Esophagus muscularis mucosa (tissue), 3 donors: ENCODE measurements around the gene BLOC1S3.

ENCODE experiments used
- CTCF ChIP-seq, 3 experiments: fragments of 200-600 bp in 2 of 3; fragments of 450-650 bp in 1 of 3; sonication (generic) in 2 of 3; IDR thresholded peaks; one replicate each; pipeline ENCODE4 v1.5.1; 2017 to 2019; ENCODE audit warnings: antibody characterized with exemption in 3 of 3, mild to moderate bottlenecking in 2 of 3, moderate library complexity in 1 of 3
- POLR2A ChIP-seq: fragments of 450-650 bp; IDR thresholded peaks from one replicate; pipeline ENCODE4 v1.6.1; 2017; ENCODE audit warnings: antibody characterized with exemption, moderate library complexity, mild to moderate bottlenecking, low read depth

- TF ChIP-seq CTCF (IDR thresholded peaks at IDR 0.05) (no peak), POLR2A (no peak)
These were observed 2.4 kb downstream of the BLOC1S3 start for GRCh38 chr19:45180936-45181335.
